GM21786 (cell line): ENCODE results near the gene MFSD8.
"Not testable (repeated sequence)": the region's sequence is repeated elsewhere in the genome, so short reads cannot be mapped to it uniquely, and the experiment has no call there.

ENCODE experiments used
- ATAC-seq: cut with Tn5 transposase; IDR thresholded peaks from one replicate; pipeline ENCODE4 v1.9.1; 2021; ENCODE audit not compliant: unreplicated experiment

MFSD8 gene

GRCh38 chr4:127965062-127965802, at the start of gene MFSD8, which contains the start of gene ABHD18:
TSS of gene MFSD8 (minus strand) at chr4:127965173. CDS start at chr4:127965133, 40 bp downstream.
TSS of gene ABHD18 (plus strand) at chr4:127965406. CDS start at chr4:127982956, 17,550 bp downstream.
- ATAC-seq: peak; percentile 93

DNA sequence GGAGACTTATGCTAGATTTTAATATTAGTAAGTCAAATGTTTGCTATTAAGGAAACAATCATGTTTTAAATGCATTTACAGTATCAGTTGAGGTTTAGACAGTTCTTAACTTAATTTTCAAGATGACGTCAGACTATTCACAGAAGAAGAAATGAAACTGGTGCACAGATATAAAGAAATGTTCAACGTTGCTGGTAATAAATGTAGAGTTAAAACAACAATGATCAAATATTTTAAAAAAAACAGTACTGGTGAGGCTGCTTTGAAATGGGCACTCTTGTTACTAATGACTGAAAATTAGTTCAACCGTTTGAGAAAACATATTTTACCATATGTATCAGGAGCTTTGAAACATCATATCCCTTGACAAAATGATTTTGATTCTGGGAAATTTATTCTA, 44.5 kb upstream of the MFSD8 start:
- no peak for ATAC-seq

GRCh38 chr4:128006592-128006991, 41.6 kb upstream of the MFSD8 start:
- ATAC-seq: no peak

- ATAC-seq: peak; percentile 99
These were observed 32.8 kb upstream of the MFSD8 start for GRCh38 chr4:127997534-127998388.

- not testable (repeated sequence) for ATAC-seq
These were observed 31.5 kb upstream of the MFSD8 start for GRCh38 chr4:127996521-127996920.

DNA sequence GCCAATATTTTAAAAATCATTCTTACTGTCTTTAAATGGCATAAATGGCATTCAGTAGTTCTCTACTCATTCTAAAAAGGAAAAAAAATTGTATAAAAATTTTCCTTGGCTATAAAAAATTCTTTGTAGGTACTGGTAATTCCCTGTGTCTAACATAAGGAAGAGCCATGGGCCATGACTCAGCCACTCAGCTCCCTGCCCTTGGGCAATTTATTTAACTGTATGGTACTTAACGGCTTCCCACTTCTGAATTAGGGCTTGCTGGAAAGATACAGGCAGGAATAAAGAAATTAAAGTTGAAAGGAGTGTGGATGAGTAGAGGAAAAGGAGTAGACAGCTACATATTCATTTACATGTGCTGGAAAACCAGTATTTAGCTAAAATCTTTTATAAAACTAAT, 30.8 kb upstream of the MFSD8 start:
- ATAC-seq: no peak

DNA sequence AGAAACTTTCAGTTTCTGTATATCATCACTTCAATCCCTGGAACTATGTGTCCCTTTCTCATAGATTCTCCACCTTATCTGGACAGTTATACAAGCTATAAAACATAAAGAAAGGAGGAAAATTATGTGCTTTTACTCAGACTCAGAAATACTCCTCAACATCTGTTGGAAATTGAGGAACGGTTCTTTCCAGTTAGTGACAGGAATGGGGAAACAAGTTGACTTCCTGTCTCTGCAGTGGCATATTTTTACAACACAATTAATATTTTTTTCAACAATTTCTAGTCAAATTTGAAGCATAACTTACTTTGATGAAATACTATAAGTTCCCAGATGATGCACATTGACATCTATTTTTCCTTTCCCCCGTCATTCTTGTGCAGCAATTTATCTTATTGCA, 28.2 kb upstream of the MFSD8 start:
- ATAC-seq: no peak

GRCh38 chr4:127988638-127989037, 23.7 kb upstream of the MFSD8 start:
- ATAC-seq: no peak

GRCh38 chr4:127985989-127986388, 21.0 kb upstream of the MFSD8 start:
- ATAC-seq: no peak

DNA sequence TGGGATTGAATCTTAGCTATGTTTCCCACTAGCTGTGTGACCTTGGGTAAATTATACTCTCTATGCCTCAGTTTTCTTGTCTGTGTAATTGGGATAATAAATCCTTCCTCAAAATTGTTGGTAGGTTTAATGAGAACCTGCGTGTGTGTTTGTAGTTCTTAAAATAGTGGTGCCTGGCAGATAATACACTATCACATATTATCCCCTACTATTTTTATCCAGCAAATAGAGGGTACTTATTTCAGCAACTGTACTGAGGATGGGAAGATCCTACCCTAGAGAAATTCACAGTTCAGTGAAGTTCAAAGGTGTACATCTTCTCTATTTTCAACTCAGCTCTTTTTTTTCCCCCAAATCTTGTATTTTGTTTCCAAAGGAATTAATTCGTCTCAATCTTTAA, 17.5 kb upstream of the MFSD8 start:
- ATAC-seq: no peak

DNA sequence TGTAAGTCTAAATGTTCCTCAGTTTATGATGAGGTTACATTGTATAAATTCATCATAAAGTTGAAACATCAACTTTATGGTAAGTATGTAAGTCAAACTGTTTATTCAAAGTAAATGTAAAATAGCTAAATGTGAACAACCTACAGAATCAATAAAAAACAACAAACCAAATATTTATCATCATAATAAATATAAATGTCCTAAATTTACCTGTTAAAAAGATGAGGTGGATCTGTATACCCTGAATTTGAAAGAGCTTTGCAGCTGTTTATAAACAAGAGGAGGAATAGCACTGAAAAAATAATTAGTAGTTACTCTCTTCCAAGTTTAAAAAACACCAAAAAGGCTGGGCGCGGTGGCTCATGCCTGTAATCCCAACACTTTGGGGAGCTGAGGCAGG, 14.0 kb upstream of the MFSD8 start:
- ATAC-seq: no peak

DNA sequence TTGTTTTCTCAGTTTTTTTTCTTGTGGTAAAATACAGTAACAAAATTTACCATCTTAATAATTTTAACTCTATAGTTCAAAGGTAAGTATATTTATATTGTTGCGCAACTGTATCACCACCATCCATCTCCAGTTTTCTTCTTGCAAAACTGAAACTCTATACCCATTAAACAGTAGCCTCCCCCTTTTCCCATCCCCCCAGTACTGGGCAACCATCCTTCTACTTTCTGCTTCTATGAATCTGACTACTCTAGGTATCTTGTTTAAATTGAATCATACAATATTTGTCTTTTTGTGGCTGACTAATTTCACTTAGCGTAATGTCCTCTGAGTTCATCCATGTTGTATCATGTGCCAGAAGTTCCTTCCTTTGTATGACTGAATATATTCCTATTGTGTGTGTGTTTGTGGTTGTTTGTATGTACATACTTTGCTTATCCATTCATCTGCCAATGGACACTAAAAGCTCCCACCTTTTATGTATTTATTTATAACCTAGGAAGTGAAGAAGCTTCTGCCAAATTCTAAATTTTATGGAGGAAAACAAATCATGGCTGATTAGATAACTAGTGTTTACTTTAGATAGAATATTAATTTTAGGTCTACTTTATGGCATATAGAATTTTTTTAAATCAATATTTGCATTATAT, 10.3 kb upstream of the MFSD8 start:
- no peak for ATAC-seq

GRCh38 chr4:127970925-127971324, 6.0 kb upstream of the MFSD8 start:
- ATAC-seq: not testable (repeated sequence)

GRCh38 chr4:127968586-127968985, 3.6 kb upstream of the MFSD8 start:
- no peak for ATAC-seq

DNA sequence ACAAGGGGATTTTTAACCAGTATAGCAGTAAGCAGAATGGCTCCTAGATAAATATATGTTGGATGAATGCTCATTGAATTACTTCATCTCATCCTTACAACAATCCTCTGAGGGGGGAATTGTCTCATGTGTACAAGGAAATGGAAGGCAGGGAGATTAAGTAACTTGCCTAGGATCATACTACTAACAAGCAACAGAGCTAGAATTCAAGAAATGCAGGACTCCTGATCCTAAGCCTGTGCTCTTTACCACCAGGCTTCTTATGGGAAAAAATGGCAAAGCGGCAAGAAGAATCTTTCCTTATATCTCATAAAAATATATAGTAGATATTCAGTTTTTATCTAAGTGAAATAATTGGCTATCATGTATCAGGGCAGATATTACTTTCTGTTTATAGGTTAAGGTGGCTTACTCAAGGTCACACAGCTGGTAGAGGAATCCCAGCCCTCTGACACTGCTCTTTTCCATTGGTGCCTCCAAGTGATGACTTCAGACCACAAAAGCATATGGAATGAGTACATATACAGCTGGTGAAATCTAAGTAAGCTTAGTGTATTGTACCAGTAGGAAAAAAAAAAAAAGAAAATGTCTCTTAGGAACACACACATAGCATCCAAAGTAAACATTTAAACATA, 2.3 kb upstream of the MFSD8 start:
- ATAC-seq: no peak

GRCh38 chr4:127965803-127966175, 816 bp upstream of the MFSD8 start:
- ATAC-seq: peak; percentile 24

DNA sequence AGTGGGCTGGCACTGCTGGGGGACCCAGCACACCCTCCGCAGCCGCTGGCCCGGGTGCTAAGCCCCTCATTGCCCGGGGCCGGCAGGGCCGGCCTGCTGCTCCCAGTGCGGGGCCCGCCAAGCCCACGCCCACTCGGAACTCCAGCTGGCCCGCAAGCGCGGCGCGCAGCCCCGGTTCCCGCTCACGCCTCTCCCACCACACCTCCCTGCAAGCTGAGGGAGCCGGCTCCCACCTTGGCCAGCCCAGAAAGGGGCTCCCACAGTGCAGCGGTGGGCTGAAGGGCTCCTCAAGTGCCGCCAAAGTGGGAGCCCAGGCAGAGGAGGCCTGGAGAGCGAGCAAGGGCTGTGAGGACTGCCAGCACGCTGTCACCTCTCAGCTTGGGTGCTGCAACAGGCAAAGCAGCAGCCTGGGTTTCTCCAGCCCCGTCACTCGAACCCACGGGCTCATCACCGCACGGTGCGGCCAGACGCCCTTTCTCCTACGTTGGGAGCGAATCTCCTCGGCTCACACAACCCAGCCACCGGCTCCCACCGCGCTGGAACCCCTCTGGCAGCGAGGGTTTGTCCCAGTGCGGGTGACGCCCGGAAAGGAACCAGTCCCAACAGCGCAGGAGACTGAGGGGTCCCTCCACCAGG, 429 bp downstream of the MFSD8 start:
- peak; percentile 21 for ATAC-seq

DNA sequence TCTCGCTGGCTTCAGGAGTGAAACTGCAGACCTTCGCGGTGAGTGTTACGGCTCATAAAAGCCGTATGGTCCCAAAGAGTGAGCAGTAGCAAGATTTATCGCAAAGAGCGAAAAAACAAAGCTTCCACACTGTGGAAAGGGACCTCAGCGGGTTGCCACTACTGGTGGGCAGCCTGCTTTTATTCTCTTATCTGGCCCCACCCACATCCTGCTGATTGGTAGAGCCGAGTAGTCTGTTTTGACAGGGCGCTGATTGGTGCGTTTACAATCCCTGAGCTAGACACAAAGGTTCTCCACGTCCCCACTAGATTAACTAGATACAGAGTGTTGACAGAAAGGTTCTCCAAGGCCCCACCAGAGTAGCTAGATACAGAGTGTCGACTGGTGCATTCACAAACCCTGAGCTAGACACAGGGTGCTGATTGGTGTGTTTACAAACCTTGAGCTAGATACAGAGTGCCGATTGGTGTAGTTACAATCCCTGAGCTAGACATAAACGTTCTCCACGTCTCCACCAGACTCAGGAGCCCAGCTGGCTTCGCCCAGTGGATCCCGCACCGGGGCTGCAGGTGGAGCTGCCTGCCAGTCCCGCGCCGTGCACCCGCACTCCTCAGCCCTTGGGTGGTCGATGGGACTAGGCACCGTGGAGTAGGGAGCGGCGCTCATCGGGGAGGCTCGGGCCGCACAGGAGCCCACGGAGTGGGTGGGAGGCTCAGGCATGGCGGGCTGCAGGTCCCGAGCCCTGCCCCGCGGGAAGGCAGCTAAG, 1.2 kb downstream of the MFSD8 start:
- not testable (repeated sequence) for ATAC-seq

DNA sequence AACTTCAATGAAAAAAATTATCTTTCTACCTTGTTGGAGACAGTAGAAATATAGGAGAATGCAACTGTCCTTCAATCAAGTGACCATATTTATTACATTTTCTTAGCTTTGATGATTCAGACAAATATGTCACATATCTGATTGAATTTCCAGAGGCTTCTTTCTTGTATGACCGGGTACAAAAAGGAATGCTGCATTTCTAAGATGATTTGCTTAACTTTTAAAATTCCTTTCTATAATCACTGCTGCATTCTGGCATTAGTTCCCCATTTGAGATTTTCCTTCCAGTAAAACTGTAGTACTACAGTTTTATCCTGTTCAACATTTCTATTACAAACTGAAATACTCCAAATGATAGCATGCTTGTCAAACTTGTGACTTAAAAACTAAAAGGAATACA, 5.2 kb downstream of the MFSD8 start:
- no peak for ATAC-seq

- ATAC-seq: no peak
These were observed 7.9 kb downstream of the MFSD8 start for GRCh38 chr4:127957105-127957504.
